A549 (cell line): ENCODE measurements around the gene MINDY3.

Source experiments
- BHLHE40 ChIP-seq: IDR thresholded peaks from 2 replicates; pipeline ENCODE4 v1.6.1; 2012; ENCODE audit warnings: low read depth, low read length, inconsistent platforms
- EP300 ChIP-seq, 2 experiments: fragments of >200 bp; sonication (Bioruptor Twin); formaldehyde crosslinking; IDR thresholded peaks; 2 replicates in 1 of 2; 3 replicates in 1 of 2; pipeline ENCODE4 v1.6.1; 2016 to 2017
- ESRRA ChIP-seq: fragments of 150-350 bp; IDR thresholded peaks from 2 replicates; pipeline ENCODE4 v1.6.1; 2014; ENCODE audit warnings: mild to moderate bottlenecking, low read length, borderline replicate concordance
- HOXA7 ChIP-seq: fragments of 250-450 bp; sonication (Bioruptor Pico); IDR thresholded peaks from 2 replicates; pipeline ENCODE4 v1.5.0; 2020; ENCODE audit warnings: mild to moderate bottlenecking, moderate library complexity
- POLR2A ChIP-seq: IDR thresholded peaks from 2 replicates; pipeline ENCODE4 v1.6.1; 2012; ENCODE audit warnings: mild to moderate bottlenecking, low read length
- RAD21 ChIP-seq, 2 experiments: fragments of >200 bp in 1 of 2; sonication (Bioruptor Twin) in 1 of 2; formaldehyde crosslinking in 1 of 2; IDR thresholded peaks in 1 of 2; conservative IDR thresholded peaks in 1 of 2; 2 replicates in 1 of 2; 3 replicates in 1 of 2; pipeline ENCODE4 v1.6.1; 2012 to 2018; ENCODE audit warnings: inconsistent platforms in 1 of 2
- RCOR1 ChIP-seq: fragments of 150-350 bp; IDR thresholded peaks from 2 replicates; pipeline ENCODE4 v1.6.1; 2014; ENCODE audit warnings: antibody characterized with exemption, low read length, low read depth
- TF ChIP-seq, protein P1 (sequence below): fragments of >200 bp; sonication (Bioruptor Twin); formaldehyde crosslinking; IDR thresholded peaks from 3 replicates; pipeline ENCODE4 v1.5.1; 2016
- TF ChIP-seq, protein P2 (sequence below): fragments of >200 bp; sonication (Bioruptor Twin); formaldehyde crosslinking; IDR thresholded peaks from 3 replicates; pipeline ENCODE4 v1.6.1; 2016
- TF ChIP-seq, protein P3 (sequence below): IDR thresholded peaks from 2 replicates; pipeline ENCODE4 v1.6.1; 2012

- TF ChIP-seq RAD21 (conservative IDR thresholded peaks at IDR 0.05 in 1 of 2, IDR thresholded peaks at IDR 0.05 in 1 of 2) (no peak), HOXA7 (CRISPR knock-in tag) (no peak), EP300 (IDR thresholded peaks at IDR 0.05) (no peak), POLR2A (no peak), RCOR1 (no peak), BHLHE40 (no peak), ESRRA (no peak)
- TF ChIP-seq, protein P1, sequence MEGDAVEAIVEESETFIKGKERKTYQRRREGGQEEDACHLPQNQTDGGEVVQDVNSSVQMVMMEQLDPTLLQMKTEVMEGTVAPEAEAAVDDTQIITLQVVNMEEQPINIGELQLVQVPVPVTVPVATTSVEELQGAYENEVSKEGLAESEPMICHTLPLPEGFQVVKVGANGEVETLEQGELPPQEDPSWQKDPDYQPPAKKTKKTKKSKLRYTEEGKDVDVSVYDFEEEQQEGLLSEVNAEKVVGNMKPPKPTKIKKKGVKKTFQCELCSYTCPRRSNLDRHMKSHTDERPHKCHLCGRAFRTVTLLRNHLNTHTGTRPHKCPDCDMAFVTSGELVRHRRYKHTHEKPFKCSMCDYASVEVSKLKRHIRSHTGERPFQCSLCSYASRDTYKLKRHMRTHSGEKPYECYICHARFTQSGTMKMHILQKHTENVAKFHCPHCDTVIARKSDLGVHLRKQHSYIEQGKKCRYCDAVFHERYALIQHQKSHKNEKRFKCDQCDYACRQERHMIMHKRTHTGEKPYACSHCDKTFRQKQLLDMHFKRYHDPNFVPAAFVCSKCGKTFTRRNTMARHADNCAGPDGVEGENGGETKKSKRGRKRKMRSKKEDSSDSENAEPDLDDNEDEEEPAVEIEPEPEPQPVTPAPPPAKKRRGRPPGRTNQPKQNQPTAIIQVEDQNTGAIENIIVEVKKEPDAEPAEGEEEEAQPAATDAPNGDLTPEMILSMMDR, result no peak
- TF ChIP-seq, protein P2, sequence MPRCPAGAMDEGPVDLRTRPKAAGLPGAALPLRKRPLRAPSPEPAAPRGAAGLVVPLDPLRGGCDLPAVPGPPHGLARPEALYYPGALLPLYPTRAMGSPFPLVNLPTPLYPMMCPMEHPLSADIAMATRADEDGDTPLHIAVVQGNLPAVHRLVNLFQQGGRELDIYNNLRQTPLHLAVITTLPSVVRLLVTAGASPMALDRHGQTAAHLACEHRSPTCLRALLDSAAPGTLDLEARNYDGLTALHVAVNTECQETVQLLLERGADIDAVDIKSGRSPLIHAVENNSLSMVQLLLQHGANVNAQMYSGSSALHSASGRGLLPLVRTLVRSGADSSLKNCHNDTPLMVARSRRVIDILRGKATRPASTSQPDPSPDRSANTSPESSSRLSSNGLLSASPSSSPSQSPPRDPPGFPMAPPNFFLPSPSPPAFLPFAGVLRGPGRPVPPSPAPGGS, result no peak
- TF ChIP-seq, protein P3, sequence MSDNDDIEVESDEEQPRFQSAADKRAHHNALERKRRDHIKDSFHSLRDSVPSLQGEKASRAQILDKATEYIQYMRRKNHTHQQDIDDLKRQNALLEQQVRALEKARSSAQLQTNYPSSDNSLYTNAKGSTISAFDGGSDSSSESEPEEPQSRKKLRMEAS, result no peak
These were observed 440 bp upstream of the MINDY3 start for GRCh38 chr10:15860692-15861201.
